HepG2 (cell line): ENCODE results near the gene CEACAM3. TPM values are rescaled to one million over a fixed set of nuclear protein-coding genes. Genes with fewer than 3 reads are reported as not detected.
A peak's percentile ranks its signal among the peaks of the same experiment; 100 is the strongest.

Experiments
- CCDC6 ChIP-seq: sonication (generic); formaldehyde crosslinking; IDR thresholded peaks from 2 replicates; pipeline ENCODE4 v1.8.1; 2022; ENCODE audit warnings: mild to moderate bottlenecking, missing genetic modification reagents, moderate library complexity
- CEBPB ChIP-seq: IDR thresholded peaks from 2 replicates; pipeline ENCODE4 v1.6.1; 2011; ENCODE audit warnings: low read depth, low read length, improper control_type of control experiment, borderline replicate concordance
- CENPX ChIP-seq: sonication (generic); formaldehyde crosslinking; IDR thresholded peaks from 2 replicates; pipeline ENCODE4 v1.9.0; 2021; ENCODE audit warnings: mild to moderate bottlenecking, missing genetic modification reagents, moderate library complexity
- GABPB1 ChIP-seq: IDR thresholded peaks from 2 replicates; pipeline ENCODE4 v1.6.1; 2016; ENCODE audit warnings: mild to moderate bottlenecking, missing genetic modification reagents, moderate library complexity, missing compliant biosample characterization
- HNF4A ChIP-seq: sonication (generic); formaldehyde crosslinking; IDR thresholded peaks from 2 replicates; pipeline ENCODE4 v1.4.0; 2020; ENCODE audit warnings: missing genetic modification reagents
- HNRNPH1 ChIP-seq: fragments of 200-400 bp; formaldehyde crosslinking; optimal IDR thresholded peaks from 2 replicates; pipeline ENCODE3; 2017; ENCODE audit warnings: mild to moderate bottlenecking, low read depth, low read length
- HOXA5 ChIP-seq: sonication (generic); formaldehyde crosslinking; IDR thresholded peaks from 2 replicates; pipeline ENCODE4 v1.4.0; 2020; ENCODE audit warnings: missing genetic modification reagents
- PAWR ChIP-seq: sonication (generic); formaldehyde crosslinking; IDR thresholded peaks from 2 replicates; pipeline ENCODE4 v1.4.0; 2020; ENCODE audit warnings: missing genetic modification reagents, mild to moderate bottlenecking, borderline replicate concordance
- PCBP1 ChIP-seq: fragments of 200-400 bp; formaldehyde crosslinking; IDR thresholded peaks from 2 replicates; pipeline ENCODE4 v1.6.1; 2017; ENCODE audit warnings: mild to moderate bottlenecking, low read depth, low read length, borderline replicate concordance
- PLRG1 ChIP-seq: fragments of 450-650 bp; conservative IDR thresholded peaks from 2 replicates; pipeline ENCODE4 v1.6.1; 2016
- RBM39 ChIP-seq: fragments of 200-400 bp; formaldehyde crosslinking; IDR thresholded peaks from one replicate; pipeline ENCODE4 v1.6.1; 2018; ENCODE audit warnings: antibody characterized with exemption, mild to moderate bottlenecking, low read depth, low read length; ENCODE audit not compliant: poor library complexity, severe bottlenecking
- SCMH1 ChIP-seq: sonication (generic); formaldehyde crosslinking; IDR thresholded peaks from 2 replicates; pipeline ENCODE4 v1.9.0; 2021; ENCODE audit warnings: missing genetic modification reagents, mild to moderate bottlenecking, borderline replicate concordance
- SIX4 ChIP-seq: sonication (generic); formaldehyde crosslinking; IDR thresholded peaks from 2 replicates; pipeline ENCODE4 v1.4.0; 2020; ENCODE audit warnings: missing genetic modification reagents
- ZBTB33 ChIP-seq: sonication (generic); formaldehyde crosslinking; IDR thresholded peaks from 2 replicates; pipeline ENCODE4 v1.4.0; 2020; ENCODE audit warnings: missing genetic modification reagents
- ZFP1 ChIP-seq: IDR thresholded peaks from 2 replicates; pipeline ENCODE4 v1.6.1; 2016
- ZNF280B ChIP-seq: sonication (generic); formaldehyde crosslinking; IDR thresholded peaks from 2 replicates; pipeline ENCODE4 v1.5.0; 2020; ENCODE audit warnings: missing genetic modification reagents, mild to moderate bottlenecking, borderline replicate concordance
- ZNF333 ChIP-seq: sonication (generic); formaldehyde crosslinking; IDR thresholded peaks from 2 replicates; pipeline ENCODE4 v1.4.0; 2020; ENCODE audit warnings: mild to moderate bottlenecking, missing genetic modification reagents, borderline replicate concordance
- ZNF33A ChIP-seq: sonication (generic); formaldehyde crosslinking; IDR thresholded peaks from 2 replicates; pipeline ENCODE4 v1.5.1; 2020; ENCODE audit warnings: missing genetic modification reagents, mild to moderate bottlenecking, moderate library complexity, borderline replicate concordance
- ZNF598 ChIP-seq: sonication (generic); formaldehyde crosslinking; IDR thresholded peaks from 2 replicates; pipeline ENCODE4 v1.5.1; 2020; ENCODE audit warnings: mild to moderate bottlenecking, missing genetic modification reagents, borderline replicate concordance
- ZNF619 ChIP-seq: sonication (generic); formaldehyde crosslinking; IDR thresholded peaks from 2 replicates; pipeline ENCODE4 v1.4.0; 2020; ENCODE audit warnings: mild to moderate bottlenecking, missing genetic modification reagents
- ZNF776 ChIP-seq: sonication (generic); formaldehyde crosslinking; IDR thresholded peaks from 2 replicates; pipeline ENCODE4 v1.4.0; 2020; ENCODE audit warnings: mild to moderate bottlenecking, missing genetic modification reagents
- ZNF790 ChIP-seq: sonication (generic); formaldehyde crosslinking; IDR thresholded peaks from 2 replicates; pipeline ENCODE4 v1.8.0; 2022; ENCODE audit warnings: missing genetic modification reagents, mild to moderate bottlenecking, borderline replicate concordance
- ZNF883 ChIP-seq: sonication (generic); formaldehyde crosslinking; IDR thresholded peaks from 2 replicates; pipeline ENCODE4 v1.5.1; 2020; ENCODE audit warnings: mild to moderate bottlenecking, missing genetic modification reagents; ENCODE audit errors: not compliant biosample characterization
- polyA plus RNA-seq, 8 experiments: library from polyadenylated mRNA; depleted of rRNA in 3 of 8; stranded (reverse) in 7 of 8; unstranded in 1 of 8; fragments of >200 nt; fragmentation: Illumina TruSeq in 4 of 8; extraction: Trizol in 4 of 8; gene quantifications; 2 replicates each; pipeline versions ENCODE4 v1.2.1 to v1.2.3, GENCODE V29; 2011 to 2016; ENCODE audit warnings: low read depth in 4 of 8, missing spikeins in 1 of 8, mixed read lengths in 1 of 8; ENCODE audit not compliant: insufficient read depth in 1 of 8
- total RNA-seq, 5 experiments: library from RNA; depleted of rRNA; stranded (reverse); fragments of >200 nt; fragmentation: Illumina TruSeq; extraction: Trizol; gene quantifications; 2 replicates each; pipeline ENCODE4 v1.2.3, GENCODE V29; 2016; ENCODE audit warnings: low read depth in 1 of 5
- TF ChIP-seq, protein P1 (sequence below): sonication (generic); formaldehyde crosslinking; IDR thresholded peaks from 2 replicates; pipeline ENCODE4 v1.8.0; 2022; ENCODE audit warnings: low read depth, missing genetic modification reagents

CEACAM3 gene
- total and polyA plus RNA-seq, 2 of the 13 experiments (the other 11 are each of a cell fraction or from before 2014, with no cell fraction given), result not detected

DNA sequence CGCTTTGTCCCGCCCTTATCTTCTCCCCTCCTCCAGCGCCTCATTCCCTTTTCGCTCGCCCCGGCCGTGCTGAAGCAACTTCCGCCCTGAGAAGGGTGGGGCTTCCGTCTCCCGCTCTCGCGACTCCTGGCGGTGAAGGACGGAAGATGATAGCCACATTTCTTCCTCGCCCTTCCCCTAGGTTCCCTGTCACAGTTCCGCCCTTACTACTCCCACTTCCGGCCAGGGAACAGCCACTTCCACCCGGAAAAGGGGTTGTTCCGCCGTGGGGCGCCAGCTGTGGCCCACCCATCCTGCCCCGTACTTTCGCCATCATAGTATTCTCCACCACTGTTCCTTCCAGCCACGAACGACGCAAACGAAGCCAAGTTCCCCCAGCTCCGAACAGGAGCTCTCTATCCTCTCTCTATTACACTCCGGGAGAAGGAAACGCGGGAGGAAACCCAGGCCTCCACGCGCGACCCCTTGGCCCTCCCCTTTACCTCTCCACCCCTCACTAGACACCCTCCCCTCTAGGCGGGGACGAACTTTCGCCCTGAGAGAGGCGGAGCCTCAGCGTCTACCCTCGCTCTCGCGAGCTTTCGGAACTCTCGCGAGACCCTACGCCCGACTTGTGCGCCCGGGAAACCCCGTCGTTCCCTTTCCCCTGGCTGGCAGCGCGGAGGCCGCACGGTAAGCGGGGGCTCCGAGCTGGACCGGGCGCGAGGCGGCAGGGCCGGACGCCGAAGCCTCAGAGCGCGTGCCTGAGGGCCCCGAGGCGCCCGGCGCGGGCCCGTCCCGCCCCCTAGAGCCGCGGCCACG is 63.4 kb downstream of the CEACAM3 start, which contains the start of gene RPS19 (continued):
- peak; percentile 97 for TF ChIP-seq GABPB1 (CRISPR knock-in tag)
- no peak for TF ChIP-seq ZNF790 (CRISPR knock-in tag)
- TF ChIP-seq ZNF598 (CRISPR knock-in tag), result peak; percentile 29; the same call in 1 of the 2 replicates
- TF ChIP-seq ZFP1 (CRISPR knock-in tag), result peak; percentile 42; the same call in 1 of the 2 replicates
- TF ChIP-seq ZNF33A (CRISPR knock-in tag), result no peak
- 0 out of 2 replicates have a peak, but pooled peaks have one; percentile 33 for TF ChIP-seq ZNF280B
- no peak for TF ChIP-seq CENPX
- TF ChIP-seq PCBP1, result peak; percentile 91
- TF ChIP-seq ZNF883 (CRISPR knock-in tag), result peak; percentile 43
- TF ChIP-seq SCMH1 (CRISPR knock-in tag), result no peak
- TF ChIP-seq SIX4 (CRISPR knock-in tag), result no peak
- peak; percentile 70; the same call in 1 of the 2 replicates for TF ChIP-seq HOXA5
- TF ChIP-seq ZNF333 (CRISPR knock-in tag), result peak; percentile 63; the same call in 1 of the 2 replicates
- TF ChIP-seq ZNF776 (CRISPR knock-in tag), result peak; percentile 50
- TF ChIP-seq HNF4A (CRISPR knock-in tag), result peak; percentile 35
- TF ChIP-seq, protein P1, sequence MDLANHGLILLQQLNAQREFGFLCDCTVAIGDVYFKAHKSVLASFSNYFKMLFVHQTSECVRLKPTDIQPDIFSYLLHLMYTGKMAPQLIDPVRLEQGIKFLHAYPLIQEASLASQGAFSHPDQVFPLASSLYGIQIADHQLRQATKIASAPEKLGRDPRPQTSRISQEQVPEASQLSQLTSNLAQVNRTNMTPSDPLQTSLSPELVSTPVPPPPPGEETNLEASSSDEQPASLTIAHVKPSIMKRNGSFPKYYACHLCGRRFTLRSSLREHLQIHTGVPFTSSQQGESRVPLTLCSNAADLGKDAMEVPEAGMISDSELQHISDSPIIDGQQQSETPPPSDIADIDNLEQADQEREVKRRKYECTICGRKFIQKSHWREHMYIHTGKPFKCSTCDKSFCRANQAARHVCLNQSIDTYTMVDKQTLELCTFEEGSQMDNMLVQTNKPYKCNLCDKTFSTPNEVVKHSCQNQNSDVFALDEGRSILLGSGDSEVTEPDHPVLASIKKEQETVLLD (CRISPR knock-in tag), result peak; percentile 56
- TF ChIP-seq PAWR (CRISPR knock-in tag), result no peak
- TF ChIP-seq CCDC6, result no peak; the same call in 1 of the 2 replicates
- no peak for TF ChIP-seq PLRG1
- peak; percentile 59; the same call in 1 of the 2 replicates for TF ChIP-seq CEBPB
- TF ChIP-seq ZBTB33 (CRISPR knock-in tag), result 0 out of 2 replicates have a peak, but pooled peaks have one; percentile 48
- TF ChIP-seq RBM39, result peak; percentile 82
- TF ChIP-seq ZNF619 (CRISPR knock-in tag), result no peak
- TF ChIP-seq HNRNPH1, result peak; percentile 94
